Measurements from ENCODE around the gene CPZ.

The CPZ gene

DNA sequence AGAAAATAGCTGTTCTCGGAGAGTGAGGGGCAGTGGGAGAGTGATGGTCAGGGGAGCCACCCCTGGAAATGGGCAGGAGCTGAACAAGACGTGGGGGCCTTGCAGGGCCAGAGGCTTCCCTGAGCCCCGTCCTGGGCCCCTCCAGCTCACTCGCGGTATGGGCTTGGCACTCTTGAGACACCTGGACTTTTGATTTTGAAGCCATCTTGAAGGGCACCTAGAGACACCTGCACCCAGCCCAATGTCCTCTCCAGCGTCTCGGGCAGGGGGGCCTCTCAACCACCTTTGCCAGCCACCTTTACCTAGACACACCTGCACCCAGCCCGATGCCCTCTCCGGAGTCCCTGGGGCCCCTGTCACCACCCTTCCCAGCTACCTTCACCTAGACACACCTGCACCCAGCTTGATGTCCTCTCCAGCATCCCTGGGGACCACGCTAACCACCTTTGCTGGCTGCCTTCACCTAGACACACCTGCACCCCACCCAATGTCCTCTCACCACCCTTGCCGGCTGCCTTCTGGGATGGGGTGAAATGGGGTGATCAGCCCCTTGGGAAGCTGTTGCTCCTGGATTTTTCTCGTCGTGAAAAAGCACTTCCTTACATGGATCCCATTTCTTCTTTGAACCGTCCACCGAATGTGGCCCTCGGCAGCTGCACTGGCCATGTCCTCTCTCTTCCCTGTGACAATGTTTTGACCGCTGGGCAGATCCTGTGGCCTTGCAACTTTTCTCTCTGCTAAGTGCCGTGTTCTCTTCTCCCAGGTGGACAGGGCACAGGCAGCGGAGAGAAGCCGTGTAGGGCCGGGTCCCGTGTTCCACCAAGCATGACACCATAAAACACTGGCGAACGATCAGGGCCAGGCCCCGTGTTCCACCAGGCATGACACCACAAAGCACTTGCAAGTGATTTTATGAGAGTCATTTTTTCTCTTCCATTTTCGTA lies 47.5 kb downstream of the CPZ start:
- no peak for DNase-seq (ENCODE audit: low spot score)

- no peak for DNase-seq (ENCODE audit: low spot score)
These were observed 48.3 kb downstream of the CPZ start for GRCh38 chr4:8640816-8641215.

GRCh38 chr4:8641256-8641655 lies 48.7 kb downstream of the CPZ start:
- DNase-seq (ENCODE audit: low spot score): no peak

DNA sequence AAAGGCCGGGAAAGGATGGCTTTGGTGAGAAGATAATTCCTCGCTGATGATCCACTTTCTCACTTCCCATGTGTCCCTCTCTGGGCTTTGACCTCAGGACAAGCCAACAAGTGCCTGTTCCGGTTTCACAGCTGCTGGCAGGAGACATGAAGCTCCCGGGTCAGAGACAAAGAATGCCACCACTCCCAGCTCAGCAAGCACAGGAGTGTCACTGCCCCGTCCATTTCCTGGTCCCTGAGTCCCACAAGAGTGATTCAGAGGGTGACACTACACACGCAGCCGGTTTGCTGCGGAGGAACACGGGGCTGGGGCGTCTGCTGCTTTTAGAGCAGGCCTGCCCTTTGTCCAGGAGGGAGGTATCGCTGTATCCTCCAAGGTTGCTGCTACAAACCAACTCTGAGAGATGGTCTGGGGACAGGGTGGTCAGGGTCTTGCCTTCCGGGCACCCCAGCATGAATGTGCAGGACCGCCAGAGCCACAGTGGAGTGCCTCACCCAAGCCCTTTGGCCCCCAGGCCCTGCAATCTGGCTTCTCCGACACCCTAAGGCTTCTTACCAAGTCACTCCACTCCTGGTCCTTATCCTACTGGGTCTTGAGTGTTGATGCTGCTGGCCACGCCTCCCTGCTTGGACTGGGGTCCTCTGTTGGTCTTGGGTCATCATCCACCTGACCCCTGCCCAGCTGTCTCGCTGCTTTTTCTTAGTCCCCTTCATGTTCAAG lies 49.5 kb downstream of the CPZ start:
- no peak for DNase-seq (ENCODE audit: low spot score)

DNA sequence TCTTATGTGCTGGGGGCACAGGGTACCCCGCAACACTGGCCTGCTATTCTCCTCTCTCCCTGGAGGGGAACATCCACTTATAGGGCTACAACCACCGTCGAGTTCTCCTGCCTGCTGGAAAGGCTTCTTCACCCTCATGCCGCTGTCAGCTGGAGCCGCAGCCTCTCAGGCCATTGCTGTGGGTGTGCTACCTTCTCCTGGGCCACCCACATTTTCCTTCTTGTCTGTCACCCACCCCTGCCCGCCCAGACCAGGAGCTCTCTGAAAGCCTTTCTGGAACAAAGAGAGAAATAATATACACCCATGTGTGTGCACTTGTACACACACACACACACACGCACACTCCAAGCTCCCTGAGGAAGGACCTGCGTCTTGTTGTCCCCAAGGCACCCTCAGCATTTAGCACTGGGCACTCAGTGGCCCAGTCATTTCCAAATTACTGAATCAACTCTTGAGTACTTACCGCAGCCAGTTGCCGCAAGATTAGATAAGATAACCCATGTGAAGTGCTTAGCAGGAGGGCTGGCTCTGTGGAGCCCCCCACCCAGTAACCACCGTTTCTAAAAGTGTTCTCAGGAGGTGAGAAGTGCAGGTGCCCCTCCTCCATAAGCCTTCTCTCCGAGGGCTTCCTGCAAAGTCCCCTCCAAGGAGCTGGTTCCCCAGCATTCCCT lies 50.2 kb downstream of the CPZ start:
- no peak for DNase-seq (ENCODE audit: low spot score)

DNA sequence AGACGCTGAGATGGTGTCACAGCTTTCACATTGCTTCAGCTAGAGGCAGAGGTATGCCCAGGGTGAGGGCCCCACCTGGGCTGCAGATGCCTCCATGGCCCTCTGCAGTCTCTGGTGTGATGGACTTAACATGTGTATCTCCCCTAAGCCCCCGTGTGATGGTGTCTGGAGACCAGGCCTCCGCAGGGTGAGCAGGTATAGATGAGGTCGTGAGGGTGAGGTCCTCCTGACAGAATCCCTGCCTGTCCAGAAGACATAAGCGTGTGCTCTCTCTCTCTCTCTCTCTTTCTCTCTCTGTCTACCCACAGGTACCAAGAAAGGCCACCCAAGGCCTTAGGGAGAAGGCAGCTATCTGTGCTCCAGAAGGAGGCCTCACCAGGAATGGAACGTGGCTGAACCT lies 50.9 kb downstream of the CPZ start:
- no peak for DNase-seq (ENCODE audit: low spot score)

DNA sequence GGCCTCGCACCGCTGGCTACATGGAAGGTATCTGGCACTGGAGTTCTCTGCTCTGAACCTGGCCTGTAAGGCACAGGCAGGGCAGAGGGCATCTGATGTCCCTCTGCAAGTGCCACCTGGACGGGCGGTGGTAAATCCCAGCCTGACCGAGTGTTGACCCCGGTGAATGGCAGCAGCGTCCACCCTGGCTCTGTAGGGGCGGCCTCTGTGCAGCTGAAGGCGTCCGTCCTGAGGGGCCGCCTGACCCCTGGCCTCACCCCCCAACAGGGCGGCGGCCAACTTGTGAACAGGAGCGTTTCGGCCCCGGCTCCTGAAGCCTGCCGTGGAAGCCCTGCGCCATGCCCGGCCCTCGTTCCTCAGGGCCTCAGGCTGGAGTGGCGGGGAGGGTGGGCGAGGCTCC lies 51.4 kb downstream of the CPZ start:
- no peak for DNase-seq (ENCODE audit: low spot score)

- DNase-seq (ENCODE audit: low spot score): no peak
These were observed 51.9 kb downstream of the CPZ start for GRCh38 chr4:8644461-8644891.

DNA sequence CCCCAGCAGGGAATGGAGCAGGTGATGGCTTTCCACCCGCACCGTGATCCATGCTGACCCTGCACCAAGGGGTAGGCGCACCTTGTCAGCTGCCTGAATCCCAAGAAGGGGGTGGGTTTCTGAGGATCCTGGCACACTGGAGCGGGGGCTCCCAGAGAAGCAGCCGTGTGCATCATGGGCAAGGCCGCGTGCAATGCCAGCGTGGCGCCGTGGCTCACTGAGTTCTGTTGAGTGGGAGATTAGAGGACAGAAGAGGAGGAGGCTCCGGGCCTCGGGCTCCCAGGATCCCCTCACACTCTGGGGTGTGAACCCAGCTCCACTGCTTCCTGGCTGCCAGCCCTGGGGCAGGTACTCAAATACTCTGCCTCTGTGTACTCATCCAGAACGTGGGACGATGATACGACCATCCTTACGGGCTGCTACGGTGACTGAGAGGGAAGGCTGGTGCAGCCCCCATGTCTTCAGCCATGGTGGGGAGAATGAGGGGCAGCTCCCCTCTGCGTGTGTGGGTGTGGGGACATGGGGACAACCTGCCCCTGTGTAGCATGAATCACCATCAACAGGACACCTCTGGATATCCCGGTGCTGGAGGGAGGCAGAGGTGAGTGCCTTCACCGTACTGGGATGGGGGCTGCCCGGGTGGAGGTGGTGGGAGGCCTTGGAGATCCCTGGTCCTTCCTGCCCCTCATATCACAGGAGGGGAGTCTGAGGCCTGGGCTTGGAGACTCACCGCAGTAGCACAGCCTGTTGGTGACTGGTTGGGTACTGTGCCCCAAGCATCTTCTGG lies 52.6 kb downstream of the CPZ start:
- DNase-seq (ENCODE audit: low spot score): no peak

GRCh38 chr4:8645753-8646124 lies 53.2 kb downstream of the CPZ start:
- no peak for DNase-seq (ENCODE audit: low spot score)

DNA sequence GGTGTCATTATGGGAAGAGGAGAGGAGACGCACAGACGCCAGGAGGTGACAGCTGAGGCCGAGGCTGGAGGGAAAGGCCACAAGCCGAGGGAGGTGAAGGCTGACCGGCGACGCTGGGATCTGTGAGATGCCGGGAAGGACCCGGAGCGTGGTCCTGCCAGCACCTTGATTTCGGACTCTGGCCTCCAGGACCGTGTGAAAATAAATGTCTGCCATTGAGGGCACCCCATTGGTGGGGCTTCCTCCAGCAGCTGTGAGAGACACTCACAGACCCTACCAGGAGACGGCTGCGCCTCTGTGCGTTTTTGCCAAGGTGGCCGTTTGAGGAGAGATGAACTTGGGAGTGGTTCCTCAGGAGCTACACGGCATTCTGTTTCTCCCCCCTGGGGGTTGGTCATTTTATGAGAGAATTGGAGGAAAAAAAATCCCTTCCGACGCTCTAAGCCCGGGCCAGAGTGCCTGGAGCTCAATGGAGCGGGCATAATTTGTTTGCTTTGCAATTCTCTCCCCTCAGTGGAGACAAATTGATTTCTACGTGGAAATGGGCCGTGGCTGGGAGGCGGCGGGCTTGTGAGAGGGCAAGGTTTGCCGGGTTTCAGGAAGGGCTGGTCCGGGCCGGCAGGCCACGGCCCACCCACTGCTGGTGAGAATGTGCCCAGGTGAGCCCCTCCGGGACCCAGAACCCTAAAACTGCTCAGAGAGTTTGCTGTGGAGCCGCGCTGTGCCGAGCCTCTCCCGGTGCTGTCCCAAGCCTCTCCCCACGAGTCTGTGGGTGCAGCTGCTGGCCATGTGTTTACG lies 53.9 kb downstream of the CPZ start:
- DNase-seq (ENCODE audit: low spot score): no peak

DNA sequence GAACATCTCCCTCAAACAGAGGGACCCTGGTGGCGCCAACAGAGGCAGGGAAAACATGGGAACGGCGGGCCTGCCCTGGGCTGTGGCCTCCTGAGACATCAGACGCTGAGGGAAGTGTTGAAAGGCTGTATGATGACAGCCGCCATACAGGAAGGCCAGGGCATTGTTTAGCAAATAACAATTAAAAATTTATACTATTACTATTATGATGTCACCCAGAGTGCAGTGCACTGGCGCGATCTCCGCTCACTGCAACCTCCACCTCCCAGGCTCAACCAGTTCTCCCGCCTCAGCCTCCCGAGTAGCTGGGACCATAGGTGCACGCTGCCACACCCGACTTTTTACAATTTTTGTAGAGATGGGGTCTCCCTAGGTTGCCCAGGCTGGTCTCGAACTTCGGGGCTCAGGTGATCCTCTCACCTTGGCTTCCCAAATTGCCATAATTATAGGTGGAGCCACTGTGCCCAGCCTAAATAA lies 54.6 kb downstream of the CPZ start:
- DNase-seq (ENCODE audit: low spot score): no peak

DNA sequence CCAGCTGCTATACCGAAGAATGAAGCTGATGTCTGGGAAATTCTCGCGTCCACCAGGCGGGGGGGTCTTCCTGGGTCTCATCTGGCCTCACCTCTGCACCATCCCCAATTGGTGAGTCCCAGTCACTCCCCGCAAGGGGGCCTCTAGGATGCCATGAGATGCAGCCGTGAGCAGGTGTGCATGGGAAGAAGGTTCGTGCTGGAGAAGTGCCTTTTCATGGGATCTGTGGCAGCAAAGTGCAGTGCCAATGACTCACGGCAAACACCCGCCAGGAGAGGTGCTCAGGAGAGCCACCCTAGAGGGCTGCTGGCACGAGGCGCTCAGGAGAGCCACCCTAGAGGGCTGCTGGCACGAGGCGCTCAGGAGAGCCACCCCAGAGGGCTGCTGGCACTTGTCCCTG lies 55.1 kb downstream of the CPZ start:
- DNase-seq (ENCODE audit: low spot score): no peak

DNA sequence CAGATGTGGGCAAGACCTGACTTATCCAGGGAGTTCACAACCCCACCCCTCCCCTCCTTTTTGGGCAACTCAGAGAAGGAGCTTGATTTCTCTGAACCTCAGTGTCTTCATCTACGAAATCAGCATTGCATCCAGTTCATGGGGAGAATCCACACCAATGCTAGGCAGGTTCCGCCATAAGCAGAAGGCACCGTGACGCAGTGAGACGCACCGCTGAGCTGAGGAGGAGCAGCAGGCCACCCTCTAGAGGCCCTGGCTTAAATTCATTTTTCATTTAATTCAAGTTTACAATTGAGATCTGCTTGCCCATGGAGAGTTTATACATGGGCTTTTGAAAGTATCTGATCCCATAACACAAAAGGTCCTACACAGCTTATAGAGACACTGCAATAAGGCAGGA lies 55.7 kb downstream of the CPZ start:
- DNase-seq (ENCODE audit: low spot score): no peak

GRCh38 chr4:8648816-8649630 lies 56.5 kb downstream of the CPZ start:
- no peak for DNase-seq (ENCODE audit: low spot score)

DNA sequence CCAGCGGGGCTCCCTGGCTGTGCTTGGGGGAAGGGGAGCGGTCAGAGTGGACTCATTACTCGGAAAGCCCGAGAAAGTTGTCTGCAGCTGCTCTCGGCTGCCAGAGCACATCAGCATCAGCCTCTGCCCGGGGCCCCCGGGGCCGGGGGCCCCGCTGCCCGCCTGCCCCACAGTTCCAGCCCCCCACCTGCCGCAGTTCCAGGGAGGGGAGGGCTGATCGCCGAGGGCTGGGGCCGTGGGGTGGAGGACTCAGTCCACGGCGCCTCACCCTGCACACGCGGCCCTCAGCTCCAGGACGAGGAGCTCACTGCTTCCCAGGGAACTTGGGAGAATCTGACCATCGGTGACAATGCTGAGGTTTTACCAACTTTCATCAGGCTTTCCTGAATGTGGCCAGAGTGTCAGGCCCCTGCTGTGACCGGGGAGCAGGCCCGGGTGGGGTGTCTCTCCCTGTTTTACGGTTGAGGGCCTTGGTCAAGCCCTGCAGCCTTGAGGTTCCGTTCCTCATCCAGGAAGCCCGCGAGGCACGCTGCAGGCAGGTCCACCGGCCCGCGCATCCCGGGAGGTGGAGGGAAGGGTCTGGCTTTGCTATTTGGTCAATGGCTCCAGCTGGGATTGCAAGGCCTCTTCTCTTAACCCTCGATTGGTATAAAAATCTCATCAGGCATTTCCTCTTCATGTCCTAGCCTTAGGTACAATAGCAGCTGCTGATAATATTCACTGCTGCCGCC lies 57.2 kb downstream of the CPZ start:
- DNase-seq (ENCODE audit: low spot score): no peak

DNA sequence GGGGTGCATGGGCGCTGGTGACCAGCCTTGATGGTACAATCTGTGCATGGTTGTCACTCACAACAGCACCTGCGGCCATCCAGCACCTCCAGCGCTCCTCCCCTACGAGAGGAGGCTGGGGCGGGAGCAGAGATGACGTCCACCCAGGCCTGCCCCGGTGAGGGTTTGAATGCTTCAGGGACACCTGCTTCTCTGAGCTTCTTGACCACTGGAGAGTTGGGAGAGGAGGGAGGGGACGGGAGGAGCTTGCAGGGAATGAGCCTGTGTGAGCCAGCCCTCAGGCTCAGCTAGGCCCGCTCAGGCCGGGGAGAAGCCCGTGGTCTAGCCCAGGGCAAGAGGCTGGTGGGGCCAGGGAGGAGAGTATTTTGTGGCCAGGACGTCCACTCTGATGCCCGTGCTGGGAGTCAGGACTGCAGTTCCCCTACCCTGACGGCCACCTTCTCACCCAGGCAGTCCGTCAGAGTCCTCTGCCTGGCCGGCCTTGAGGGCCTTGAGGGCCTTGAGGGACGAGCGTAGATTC lies 59.2 kb downstream of the CPZ start:
- no peak for DNase-seq (ENCODE audit: low spot score)

DNA sequence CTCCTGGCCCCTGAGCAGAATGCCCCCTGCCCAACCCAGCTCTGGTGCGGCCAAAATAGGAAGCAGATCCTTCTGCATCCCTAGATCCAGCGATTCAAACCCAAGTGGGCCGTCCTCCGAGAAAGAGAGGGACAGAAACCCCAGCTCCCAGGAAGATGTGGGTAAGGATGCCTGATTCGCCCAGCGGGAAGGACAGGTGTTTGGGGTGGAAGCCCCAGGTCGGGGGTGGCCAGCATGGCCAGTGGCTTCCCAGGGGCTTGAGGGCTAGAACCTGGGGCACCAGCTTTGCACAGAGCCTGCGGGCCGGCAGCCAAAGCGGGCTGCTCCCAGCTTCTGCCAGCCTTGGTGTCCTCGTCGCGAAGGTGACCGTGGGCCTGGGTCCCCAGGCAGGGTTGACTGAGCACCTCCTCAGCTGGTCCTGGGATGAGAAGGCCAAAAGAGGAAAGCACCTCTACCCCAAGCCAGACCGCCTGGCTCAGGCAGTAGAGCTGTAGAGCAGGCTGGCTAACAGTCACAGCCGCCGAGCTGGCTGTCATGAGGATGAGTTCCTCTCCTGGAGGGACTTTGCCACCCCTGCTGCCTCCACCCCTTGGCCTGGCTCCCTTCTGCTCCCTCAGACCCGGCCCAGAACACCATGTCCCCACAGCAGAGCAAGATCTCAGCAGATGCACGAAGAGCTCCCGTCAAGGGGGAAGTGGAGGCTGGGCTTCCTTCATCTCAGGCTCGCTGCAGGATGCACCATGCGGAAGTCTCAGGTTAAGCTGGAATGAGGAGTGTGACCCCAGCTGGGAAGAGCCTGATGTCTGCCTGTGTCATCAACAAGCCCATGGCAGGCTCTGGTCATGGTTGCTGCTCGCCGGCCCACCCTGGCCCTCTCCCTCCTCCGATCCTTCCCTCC lies 59.9 kb downstream of the CPZ start:
- DNase-seq (ENCODE audit: low spot score): no peak

All from GM03348 (cell line).